ENCODE measurements around the gene TMEM117. TPM values are rescaled to one million over a fixed set of nuclear protein-coding genes. Genes with fewer than 3 reads are reported as not detected.
"Not testable (repeated sequence)": the region's sequence is repeated elsewhere in the genome, so short reads cannot be mapped to it uniquely, and the experiment has no call there.

Gene TMEM117
- total RNA-seq, 4 donors from 2014 or later: 13.9 to 34.1 (median 29.1) TPM

DNA sequence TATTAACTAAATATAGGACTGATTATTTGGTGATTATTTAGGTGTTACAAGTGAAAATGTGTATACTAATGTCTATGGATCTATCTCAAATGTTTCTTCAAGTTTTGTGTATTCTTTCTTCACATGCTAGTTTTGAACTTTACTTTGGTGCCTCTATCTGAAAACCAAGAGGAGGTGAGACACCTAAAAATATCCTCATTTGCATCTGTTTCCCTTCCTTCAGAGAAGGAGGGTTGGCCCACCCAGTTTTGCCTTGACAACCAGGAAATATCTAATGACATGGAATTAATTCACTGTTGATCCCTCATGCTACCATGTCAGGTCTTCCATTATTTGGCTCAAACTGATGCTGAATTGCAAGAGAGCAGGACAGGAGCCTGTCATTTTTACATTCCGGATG, 539.8 kb downstream of the TMEM117 start:
- TF ChIP-seq POLR2AphosphoS5 (IDR thresholded peaks at IDR 0.05): no peak
- TF ChIP-seq EP300 (IDR thresholded peaks at IDR 0.05): no peak
- TF ChIP-seq, protein P1, sequence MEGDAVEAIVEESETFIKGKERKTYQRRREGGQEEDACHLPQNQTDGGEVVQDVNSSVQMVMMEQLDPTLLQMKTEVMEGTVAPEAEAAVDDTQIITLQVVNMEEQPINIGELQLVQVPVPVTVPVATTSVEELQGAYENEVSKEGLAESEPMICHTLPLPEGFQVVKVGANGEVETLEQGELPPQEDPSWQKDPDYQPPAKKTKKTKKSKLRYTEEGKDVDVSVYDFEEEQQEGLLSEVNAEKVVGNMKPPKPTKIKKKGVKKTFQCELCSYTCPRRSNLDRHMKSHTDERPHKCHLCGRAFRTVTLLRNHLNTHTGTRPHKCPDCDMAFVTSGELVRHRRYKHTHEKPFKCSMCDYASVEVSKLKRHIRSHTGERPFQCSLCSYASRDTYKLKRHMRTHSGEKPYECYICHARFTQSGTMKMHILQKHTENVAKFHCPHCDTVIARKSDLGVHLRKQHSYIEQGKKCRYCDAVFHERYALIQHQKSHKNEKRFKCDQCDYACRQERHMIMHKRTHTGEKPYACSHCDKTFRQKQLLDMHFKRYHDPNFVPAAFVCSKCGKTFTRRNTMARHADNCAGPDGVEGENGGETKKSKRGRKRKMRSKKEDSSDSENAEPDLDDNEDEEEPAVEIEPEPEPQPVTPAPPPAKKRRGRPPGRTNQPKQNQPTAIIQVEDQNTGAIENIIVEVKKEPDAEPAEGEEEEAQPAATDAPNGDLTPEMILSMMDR (IDR thresholded peaks at IDR 0.05): no peak
- no peak for TF ChIP-seq POLR2A (IDR thresholded peaks at IDR 0.05)
- 89% methylated on average over 1 of the region's 1 CpG for WGBS
- no peak for DNase-seq (ENCODE audit: low spot score in 2 of 2)

DNA sequence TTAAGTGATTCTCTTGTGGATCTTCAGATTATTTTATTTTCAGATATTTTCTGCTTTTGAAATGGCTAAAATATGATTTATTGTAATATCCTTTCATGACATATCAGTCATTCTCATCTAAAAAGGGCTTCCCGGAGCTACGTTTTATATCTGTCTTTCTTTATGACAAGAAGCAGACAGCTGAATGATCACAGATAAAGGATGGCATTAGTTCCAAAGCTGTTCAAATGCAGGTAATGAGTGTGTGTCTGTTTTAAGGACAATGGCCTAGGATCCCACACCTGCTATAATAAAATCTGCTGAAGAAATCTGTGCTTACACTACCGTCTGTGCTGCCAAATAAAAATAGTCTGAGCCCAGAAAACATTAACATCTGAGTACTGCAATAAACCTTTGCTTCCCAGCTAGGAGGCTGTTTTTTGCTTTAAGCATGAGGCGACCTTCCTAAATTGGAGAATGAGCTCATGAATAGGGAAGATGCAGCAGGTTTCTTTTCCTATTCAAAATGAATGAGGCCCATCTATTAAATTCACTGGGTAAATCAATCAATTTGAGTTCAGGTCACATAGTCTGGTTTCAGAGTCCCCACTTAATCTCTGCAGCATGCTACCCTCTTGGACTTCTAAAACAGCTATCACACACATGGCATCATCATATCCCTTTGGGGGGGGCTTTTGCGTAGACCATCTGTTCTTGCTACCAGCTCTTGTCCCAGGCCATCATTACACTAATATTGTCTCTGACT, 541.7 kb downstream of the TMEM117 start:
- no peaks in the 10 kb centered on the region for H3K9me3 ChIP-seq
- no peak overlapping the region for H3K27ac ChIP-seq
- TF ChIP-seq EP300 (IDR thresholded peaks at IDR 0.05) (no peak), POLR2AphosphoS5 (IDR thresholded peaks at IDR 0.05) (no peak), POLR2A (IDR thresholded peaks at IDR 0.05) (no peak)
- TF ChIP-seq, protein P1 (IDR thresholded peaks at IDR 0.05): no peak
- no peak overlapping the region for H3K4me3 ChIP-seq
- no peaks in the 10 kb centered on the region for H3K4me1 ChIP-seq
- 87% methylated on average over 5 of the region's 5 CpGs for WGBS
- H3K27me3 ChIP-seq: no peaks in the 10 kb centered on the region
- no peak for DNase-seq (ENCODE audit: low spot score in 2 of 2)
- H3K36me3 ChIP-seq: no peaks in the 10 kb centered on the region

More for the DNA sequence above, 539.8 kb downstream of the TMEM117 start:
- Histone ChIP-seq H3K4me1 (no peaks in the 10 kb centered on the region), H3K9me3 (no peaks in the 10 kb centered on the region), H3K27me3 (no peaks in the 10 kb centered on the region), H3K36me3 (no peaks in the 10 kb centered on the region), H3K27ac (no peak overlapping the region), H3K4me3 (no peak overlapping the region)

DNA sequence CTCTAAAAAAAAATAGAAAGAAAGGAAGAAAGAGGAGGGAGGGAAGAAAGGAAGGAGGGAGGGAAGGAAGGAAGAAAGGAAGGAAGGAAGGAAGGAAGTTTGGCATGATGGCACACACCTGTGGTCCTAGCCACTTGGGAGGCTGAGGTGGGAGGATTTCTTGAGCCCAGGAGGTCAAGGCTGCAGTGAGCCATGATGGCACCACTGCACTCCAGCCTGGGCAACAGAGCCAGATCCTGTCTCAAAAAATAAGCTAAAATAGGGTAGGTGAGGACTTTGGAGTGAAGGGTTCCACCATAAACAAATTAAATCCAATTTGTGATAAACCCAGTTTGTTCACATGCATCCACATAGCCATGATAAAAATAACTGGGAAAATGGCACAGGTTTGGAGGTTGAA, 543.2 kb downstream of the TMEM117 start:
- not testable (repeated sequence) for H3K27ac ChIP-seq; H3K4me1 ChIP-seq; H3K36me3 ChIP-seq; H3K27me3 ChIP-seq; DNase-seq (ENCODE audit: low spot score in 2 of 2); H3K4me3 ChIP-seq; H3K9me3 ChIP-seq

DNA sequence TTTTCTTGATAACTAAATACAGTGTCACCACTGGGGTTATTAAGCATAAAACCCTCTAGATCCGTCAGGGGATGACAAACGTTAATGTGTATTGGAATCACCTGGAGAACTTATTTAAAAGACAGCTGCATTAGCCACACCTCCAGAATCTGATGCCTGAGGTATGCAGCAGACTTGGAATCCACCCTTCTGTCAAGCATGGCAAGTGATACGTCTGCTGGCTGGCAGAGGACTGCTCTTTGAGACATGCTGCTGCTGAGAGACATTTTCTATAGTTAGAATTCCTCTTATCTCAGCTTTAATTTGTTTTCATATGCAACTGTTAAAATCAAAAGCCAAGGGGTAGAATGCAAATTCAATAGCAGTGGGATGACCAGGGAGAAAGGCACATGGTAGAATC, 544.0 kb downstream of the TMEM117 start:
- TF ChIP-seq EP300 (IDR thresholded peaks at IDR 0.05) (no peak), POLR2A (IDR thresholded peaks at IDR 0.05) (no peak), POLR2AphosphoS5 (IDR thresholded peaks at IDR 0.05) (no peak)
- TF ChIP-seq, protein P1 (IDR thresholded peaks at IDR 0.05): no peak
- H3K4me1 ChIP-seq: no peaks in the 10 kb centered on the region
- H3K27ac ChIP-seq: no peak overlapping the region
- H3K4me3 ChIP-seq: no peak overlapping the region
- no peak for DNase-seq (ENCODE audit: low spot score in 2 of 2)
- H3K9me3 ChIP-seq: no peaks in the 10 kb centered on the region
- no peaks in the 10 kb centered on the region for H3K36me3 ChIP-seq
- no peaks in the 10 kb centered on the region for H3K27me3 ChIP-seq
- WGBS: 45% methylated on average over 3 of the region's 3 CpGs

DNA sequence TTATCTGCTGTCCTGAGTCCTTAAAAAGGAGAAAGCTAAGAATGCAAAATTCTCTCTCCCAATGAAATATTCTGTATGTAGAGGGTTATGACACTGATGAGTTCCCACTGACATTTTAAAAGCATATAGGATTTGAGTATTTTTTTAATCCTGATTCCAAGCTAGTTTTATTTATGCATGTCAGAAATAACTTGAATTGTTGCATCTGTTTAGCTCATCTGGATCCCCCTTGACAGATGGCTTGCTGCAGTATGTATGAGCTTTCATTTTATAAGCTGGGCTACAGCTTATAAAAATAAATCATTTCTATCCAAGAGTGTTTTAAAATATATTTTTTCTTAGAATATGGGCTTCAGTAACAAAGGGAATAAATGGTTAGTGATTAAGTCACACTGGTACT, 545.0 kb downstream of the TMEM117 start:
- H3K4me1 ChIP-seq: no peaks in the 10 kb centered on the region
- H3K9me3 ChIP-seq: no peaks in the 10 kb centered on the region
- H3K4me3 ChIP-seq: no peak overlapping the region
- H3K36me3 ChIP-seq: no peaks in the 10 kb centered on the region
- H3K27me3 ChIP-seq: no peaks in the 10 kb centered on the region
- TF ChIP-seq, protein P1 (IDR thresholded peaks at IDR 0.05): no peak
- TF ChIP-seq EP300 (IDR thresholded peaks at IDR 0.05) (no peak), POLR2A (IDR thresholded peaks at IDR 0.05) (no peak), POLR2AphosphoS5 (IDR thresholded peaks at IDR 0.05) (no peak)
- DNase-seq (ENCODE audit: low spot score in 2 of 2): no peak
- H3K27ac ChIP-seq: no peak overlapping the region

DNA sequence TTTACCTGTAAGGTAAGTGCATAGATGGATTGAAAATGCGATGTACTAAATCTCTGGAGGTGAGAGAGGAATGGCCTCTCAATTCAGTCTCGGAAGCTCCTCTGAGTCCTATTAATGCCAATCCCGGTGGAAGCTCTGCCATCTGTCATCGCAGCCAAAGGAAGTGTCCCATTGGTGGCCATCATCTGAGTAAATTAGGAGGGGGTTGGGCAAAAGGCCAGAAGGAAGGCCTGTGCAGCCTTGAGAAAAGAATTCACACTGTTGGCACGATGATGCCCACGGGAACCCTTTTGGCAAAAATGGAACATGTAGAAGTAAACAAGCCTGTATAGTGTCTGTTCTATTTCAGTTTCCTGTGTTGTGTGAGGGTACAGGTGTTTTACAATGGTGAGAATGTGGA, 545.5 kb downstream of the TMEM117 start:
- WGBS: 85% methylated on average over 6 of the region's 6 CpGs
- no peak for DNase-seq (ENCODE audit: low spot score in 2 of 2)
- no peaks in the 10 kb centered on the region for H3K27me3 ChIP-seq

More for the DNA sequence above, 545.5 kb downstream of the TMEM117 start:
- Histone ChIP-seq H3K27ac (no peak overlapping the region), H3K4me3 (no peak overlapping the region), H3K36me3 (no peaks in the 10 kb centered on the region), H3K4me1 (no peaks in the 10 kb centered on the region), H3K9me3 (no peaks in the 10 kb centered on the region)
- TF ChIP-seq POLR2A (IDR thresholded peaks at IDR 0.05) (no peak), POLR2AphosphoS5 (IDR thresholded peaks at IDR 0.05) (no peak), EP300 (IDR thresholded peaks at IDR 0.05) (no peak)
- TF ChIP-seq, protein P1 (IDR thresholded peaks at IDR 0.05): no peak
